ENCODE measurements around the gene NR3C2. TPM values are rescaled to one million over a fixed set of nuclear protein-coding genes. Genes with fewer than 3 reads are reported as not detected.

NR3C2 gene
- total and polyA plus RNA-seq, 2 of the 4 experiments (the other 2 are of a cell fraction) = 1.1 to 2.3 TPM

GRCh38 chr4:148210661-148211060, 231.6 kb downstream of the NR3C2 start:
- no peak overlapping the region for H4K8ac ChIP-seq (ENCODE audit: low read depth in 2 of 2, low read length in 2 of 2)
- ATAC-seq (ENCODE audit: low read depth) = no peak
- no peaks in the 10 kb centered on the region for H3K9me3 ChIP-seq (ENCODE audit: control insufficient read depth, insufficient read depth, low read length)
- H2BK15ac ChIP-seq (ENCODE audit: low read depth, low read length) = no peak overlapping the region
- H2AK5ac ChIP-seq (ENCODE audit: low read depth, low read length) = no peak overlapping the region
- TF ChIP-seq SMC3 (IDR thresholded peaks at IDR 0.05; ENCODE audit: low read depth, low read length) (no peak), POLR2A (IDR thresholded peaks at IDR 0.05; ENCODE audit: low read depth, low read length) (no peak), FOS (IDR thresholded peaks at IDR 0.05; ENCODE audit: low read depth, low read length) (no peak), USF2 (IDR thresholded peaks at IDR 0.05; ENCODE audit: low read depth, low read length) (no peak), BHLHE40 (IDR thresholded peaks at IDR 0.05; ENCODE audit: low read depth, low read length) (no peak), MAZ (IDR thresholded peaks at IDR 0.05; ENCODE audit: borderline replicate concordance, low read depth, low read length) (no peak), CHD1 (IDR thresholded peaks at IDR 0.05; ENCODE audit: low read depth, low read length) (no peak), MXI1 (IDR thresholded peaks at IDR 0.05; ENCODE audit: borderline replicate concordance, low read depth, low read length) (no peak), RFX5 (IDR thresholded peaks at IDR 0.05; ENCODE audit: low read depth, low read length) (no peak), NFE2L2 (IDR thresholded peaks at IDR 0.05; ENCODE audit: low read depth, low read length) (no peak), RCOR1 (IDR thresholded peaks at IDR 0.05; ENCODE audit: insufficient replicate concordance, low read length) (no peak), CEBPB (IDR thresholded peaks at IDR 0.05; ENCODE audit: low read depth, low read length) (no peak), MAFK (IDR thresholded peaks at IDR 0.05; ENCODE audit: low read depth, low read length) (no peak), RAD21 (IDR thresholded peaks at IDR 0.05; ENCODE audit: low read length) (no peak)
- TF ChIP-seq, protein P1, sequence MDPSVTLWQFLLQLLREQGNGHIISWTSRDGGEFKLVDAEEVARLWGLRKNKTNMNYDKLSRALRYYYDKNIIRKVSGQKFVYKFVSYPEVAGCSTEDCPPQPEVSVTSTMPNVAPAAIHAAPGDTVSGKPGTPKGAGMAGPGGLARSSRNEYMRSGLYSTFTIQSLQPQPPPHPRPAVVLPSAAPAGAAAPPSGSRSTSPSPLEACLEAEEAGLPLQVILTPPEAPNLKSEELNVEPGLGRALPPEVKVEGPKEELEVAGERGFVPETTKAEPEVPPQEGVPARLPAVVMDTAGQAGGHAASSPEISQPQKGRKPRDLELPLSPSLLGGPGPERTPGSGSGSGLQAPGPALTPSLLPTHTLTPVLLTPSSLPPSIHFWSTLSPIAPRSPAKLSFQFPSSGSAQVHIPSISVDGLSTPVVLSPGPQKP (IDR thresholded peaks at IDR 0.05; ENCODE audit: borderline replicate concordance, low read depth, low read length) = no peak
- TF ChIP-seq, protein P2, sequence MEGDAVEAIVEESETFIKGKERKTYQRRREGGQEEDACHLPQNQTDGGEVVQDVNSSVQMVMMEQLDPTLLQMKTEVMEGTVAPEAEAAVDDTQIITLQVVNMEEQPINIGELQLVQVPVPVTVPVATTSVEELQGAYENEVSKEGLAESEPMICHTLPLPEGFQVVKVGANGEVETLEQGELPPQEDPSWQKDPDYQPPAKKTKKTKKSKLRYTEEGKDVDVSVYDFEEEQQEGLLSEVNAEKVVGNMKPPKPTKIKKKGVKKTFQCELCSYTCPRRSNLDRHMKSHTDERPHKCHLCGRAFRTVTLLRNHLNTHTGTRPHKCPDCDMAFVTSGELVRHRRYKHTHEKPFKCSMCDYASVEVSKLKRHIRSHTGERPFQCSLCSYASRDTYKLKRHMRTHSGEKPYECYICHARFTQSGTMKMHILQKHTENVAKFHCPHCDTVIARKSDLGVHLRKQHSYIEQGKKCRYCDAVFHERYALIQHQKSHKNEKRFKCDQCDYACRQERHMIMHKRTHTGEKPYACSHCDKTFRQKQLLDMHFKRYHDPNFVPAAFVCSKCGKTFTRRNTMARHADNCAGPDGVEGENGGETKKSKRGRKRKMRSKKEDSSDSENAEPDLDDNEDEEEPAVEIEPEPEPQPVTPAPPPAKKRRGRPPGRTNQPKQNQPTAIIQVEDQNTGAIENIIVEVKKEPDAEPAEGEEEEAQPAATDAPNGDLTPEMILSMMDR (conservative IDR thresholded peaks at IDR 0.05; ENCODE audit: low read depth, low read length) = no peak
- H4K91ac ChIP-seq (ENCODE audit: insufficient read depth, low read depth, low read length) = no peak overlapping the region
- H2AFZ ChIP-seq (replicated peaks; ENCODE audit: low read length, poor library complexity) = no peak overlapping the region
- H3K9ac ChIP-seq (ENCODE audit: low read depth, low read length) = no peak overlapping the region
- intact Hi-C loops (cut with micrococcal nuclease) = no loop called here
- no peak overlapping the region for H3K18ac ChIP-seq (ENCODE audit: low read depth, low read length)
- dilution Hi-C loops (cut with HindIII; ENCODE audit: low sequenced_read_pairs, unreplicated experiment) = no loop called here
- no peak overlapping the region for H3K27ac ChIP-seq (ENCODE audit: insufficient read depth, low read length)
- H3K14ac ChIP-seq (replicated peaks; ENCODE audit: low read depth, low read length) = no peak overlapping the region
- H3K79me1 ChIP-seq (ENCODE audit: low read depth in 1 of 2, low read length in 2 of 2) = no peaks in the 10 kb centered on the region
- BruUV-seq (replicated peaks) = no TSS peak
- H3K9me1 ChIP-seq (ENCODE audit: insufficient read depth, low read length) = no peaks in the 10 kb centered on the region
- H3K4me1 ChIP-seq (ENCODE audit: control insufficient read depth, insufficient read depth, low read length) = no peaks in the 10 kb centered on the region
- H3K23ac ChIP-seq (ENCODE audit: low read depth, low read length) = no peak overlapping the region
- H4K20me1 ChIP-seq (ENCODE audit: insufficient read depth, low read length) = no peaks in the 10 kb centered on the region
- H3K4me2 ChIP-seq (ENCODE audit: low read depth, low read length) = no peak overlapping the region
- no peak overlapping the region for H2BK5ac ChIP-seq (ENCODE audit: low read depth, low read length, poor library complexity, severe bottlenecking)
- no peak overlapping the region for H4K5ac ChIP-seq (ENCODE audit: low read depth, low read length)
- H2BK20ac ChIP-seq (ENCODE audit: low read depth, low read length) = no peak overlapping the region
- DNase-seq = no peak
- H3K4ac ChIP-seq (ENCODE audit: low read depth, low read length) = no peak overlapping the region
- WGBS, 2 experiments (ENCODE audit: extremely low coverage in 2 of 2, insufficient read length in 1 of 2) = no CpG with 5 or more reads among the region's 1 CpG
- in situ Hi-C loops (cut with MboI; ENCODE audit: low sequenced_read_pairs) = no loop called here
- H3K4me3 ChIP-seq (ENCODE audit: insufficient read depth, low read depth, low read length) = no peak overlapping the region
- ChIA-PET CTCF (no interaction called here), POLR2A (ENCODE audit: unreplicated experiment) (no interaction called here)
- H3K27me3 ChIP-seq (ENCODE audit: control insufficient read depth, insufficient read depth, low read length) = no peaks in the 10 kb centered on the region
- no peak overlapping the region for H2AK9ac ChIP-seq (replicated peaks; ENCODE audit: low read depth, low read length, poor library complexity)
- no peak overlapping the region for H3K56ac ChIP-seq (ENCODE audit: extremely low read depth, insufficient read depth, low read length)
- H3K36me3 ChIP-seq (ENCODE audit: control insufficient read depth, insufficient read depth, low read length) = no peaks in the 10 kb centered on the region
- H2BK120ac ChIP-seq (ENCODE audit: low read depth, low read length) = no peak overlapping the region

All from IMR-90 (cell line).